Natural killer cell (primary cell): ENCODE results near the gene RDH13. TPM values are rescaled to one million over a fixed set of nuclear protein-coding genes. Genes with fewer than 3 reads are reported as not detected.

Experiments used
- ATAC-seq, 3 donors: fragments of 150-1000 bp in 2 of 3; fragments of 200-7000 bp in 1 of 3; cut with Tn5 transposase; 1 replicate in 1 of 3; 2 replicates in 2 of 3; pipeline ENCODE4 v1.10.0; 2021; ENCODE audit warnings: mild to moderate bottlenecking in 2 of 3, moderate library complexity in 2 of 3
- DNase-seq, 2 donors: peaks; one replicate each; pipeline versions ENCODE4 v3.0.0 to v3.0.0-alpha.2; 2013 to 2021; ENCODE audit warnings: mixed read lengths in 1 of 2
- H3K27ac ChIP-seq: one replicate; pipeline ENCODE4 v1.5.1; 2013; ENCODE audit warnings: mild to moderate bottlenecking, low read length
- H3K27me3 ChIP-seq: one replicate; pipeline ENCODE4 v1.6.1; 2013; ENCODE audit warnings: low read length; ENCODE audit not compliant: control insufficient read depth, insufficient read depth
- H3K36me3 ChIP-seq: one replicate; pipeline ENCODE4 v1.6.1; 2013; ENCODE audit warnings: low read length; ENCODE audit not compliant: control insufficient read depth, insufficient read depth
- H3K4me1 ChIP-seq: one replicate; pipeline ENCODE4 v1.6.1; 2013; ENCODE audit warnings: low read length; ENCODE audit not compliant: control insufficient read depth, insufficient read depth
- H3K4me3 ChIP-seq: one replicate; pipeline ENCODE4 v1.5.1; 2013; ENCODE audit warnings: low read length
- H3K9me3 ChIP-seq: one replicate; pipeline ENCODE4 v1.6.1; 2013; ENCODE audit warnings: low read length; ENCODE audit not compliant: control insufficient read depth, insufficient read depth
- H3K27ac Mint-ChIP-seq, 2 donors: one replicate each; pipeline ENCODE4 v1.8.0; 2022; ENCODE audit warnings: mild to moderate bottlenecking in 2 of 2, mixed read lengths in 2 of 2, moderate library complexity in 1 of 2
- H3K27me3 Mint-ChIP-seq, 2 donors: one replicate each; pipeline ENCODE4 v1.8.0; 2022; ENCODE audit warnings: low read depth in 2 of 2, mixed read lengths in 2 of 2
- H3K36me3 Mint-ChIP-seq: one replicate; pipeline ENCODE4 v1.8.0; 2022; ENCODE audit warnings: mixed read lengths
- H3K4me1 Mint-ChIP-seq, 2 donors: one replicate each; pipeline ENCODE4 v1.8.0; 2022; ENCODE audit warnings: mixed read lengths in 2 of 2
- H3K4me3 Mint-ChIP-seq: one replicate; pipeline ENCODE4 v1.8.0; 2022; ENCODE audit warnings: mild to moderate bottlenecking, moderate library complexity, mixed read lengths
- H3K9me3 Mint-ChIP-seq, 2 donors: one replicate each; pipeline ENCODE4 v1.8.0; 2022; ENCODE audit warnings: mixed read lengths in 2 of 2
- CTCF ChIP-seq: fragments of 200-600 bp; IDR thresholded peaks from one replicate; pipeline ENCODE4 v1.8.0; 2022; ENCODE audit warnings: antibody characterized with exemption
- WGBS: methylation state at CpG from one replicate; pipeline ENCODE4 v1.1.7; 2013; ENCODE audit warnings: missing lambda C conversion rate; ENCODE audit not compliant: insufficient coverage; 5-methylcytosine and 5-hydroxymethylcytosine counted together
- intact Hi-C: fragments of 100-400 bp; cut with micrococcal nuclease; formaldehyde crosslinking; loops from one replicate; pipeline ENCODE4 v1.14.2; 2022
- total RNA-seq, 4 donors: library from RNA; stranded (reverse); fragments of 120-200 nt in 1 of 4; gene quantifications; one replicate each; pipeline versions ENCODE4 v1.2.3 to v1.2.4, GENCODE V29; 2013 to 2022

RDH13 gene
- total RNA-seq, 3 donors from 2014 or later (not counting 1 experiment from before 2014, with no cell fraction given) = 18.2 to 25.3 (median 19.3) TPM

GRCh38 chr19:55058781-55059610, 4.0 kb downstream of the RDH13 start:
- intact Hi-C loops = loop anchor here (5.0 kb wide), 1 partner anchor 52 kb away; no protein-coding TSS in a partner anchor
- ATAC-seq (no peak), DNase-seq (no peak)
- H3K9me3 ChIP-seq = no peaks in the 10 kb centered on the region
- H3K36me3 ChIP-seq = peaks cover 24% of the 10 kb centered on the region
- peaks cover 4 to 17% of the 10 kb centered on the region in 2 donors for H3K4me1 Mint-ChIP-seq
- no peak for TF ChIP-seq CTCF
- H3K9me3 Mint-ChIP-seq = no peaks in the 10 kb centered on the region
- no peaks in the 10 kb centered on the region for H3K27me3 ChIP-seq
- no peaks in the 10 kb centered on the region for H3K27me3 Mint-ChIP-seq
- no peak overlapping the region for H3K4me3 ChIP-seq
- WGBS = 95% methylated on average over 23 of the region's 23 CpGs
- H3K4me1 ChIP-seq = peaks cover 20% of the 10 kb centered on the region
- no peak overlapping the region for H3K4me3 Mint-ChIP-seq
- H3K27ac ChIP-seq = no peak overlapping the region
- no peaks in the 10 kb centered on the region for H3K36me3 Mint-ChIP-seq
- H3K27ac Mint-ChIP-seq = no peak overlapping the region

- no peaks in the 10 kb centered on the region for H3K27me3 Mint-ChIP-seq
- H3K36me3 ChIP-seq = peaks cover 33% of the 10 kb centered on the region
- H3K4me1 Mint-ChIP-seq = peaks cover 4 to 8% of the 10 kb centered on the region in 2 donors
- no peaks in the 10 kb centered on the region for H3K9me3 Mint-ChIP-seq
- no peak for DNase-seq
- intact Hi-C loops = loop anchor here (5.0 kb wide), 1 partner anchor 50 kb away; no protein-coding TSS in a partner anchor
- H3K27ac ChIP-seq = no peak overlapping the region
- no peaks in the 10 kb centered on the region for H3K9me3 ChIP-seq
- no peak overlapping the region for H3K4me3 ChIP-seq
- H3K36me3 Mint-ChIP-seq = no peaks in the 10 kb centered on the region
- no peak overlapping the region for H3K4me3 Mint-ChIP-seq
- no peak for ATAC-seq
- WGBS = 98% methylated on average over 6 of the region's 9 CpGs
- peaks cover 6% of the 10 kb centered on the region for H3K4me1 ChIP-seq
- TF ChIP-seq CTCF = no peak
- no peak overlapping the region for H3K27ac Mint-ChIP-seq
- no peaks in the 10 kb centered on the region for H3K27me3 ChIP-seq
Measured at GRCh38 chr19:55056827-55057226, 6.1 kb downstream of the RDH13 start.

GRCh38 chr19:55053735-55054134, 9.2 kb downstream of the RDH13 start:
- 96% methylated on average over 7 of the region's 7 CpGs for WGBS
- H3K27ac Mint-ChIP-seq = no peak overlapping the region
- no peak for TF ChIP-seq CTCF
- Histone ChIP-seq H3K27ac (no peak overlapping the region), H3K27me3 (no peaks in the 10 kb centered on the region), H3K36me3 (peaks cover 44% of the 10 kb centered on the region), H3K4me1 (no peaks in the 10 kb centered on the region), H3K4me3 (no peak overlapping the region), H3K9me3 (no peaks in the 10 kb centered on the region)
- DNase-seq (no peak), ATAC-seq (peak in 1 of 3 donors; percentile 17)
- no peak overlapping the region for H3K4me3 Mint-ChIP-seq
- H3K27me3 Mint-ChIP-seq = no peaks in the 10 kb centered on the region
- H3K4me1 Mint-ChIP-seq = no peaks in the 10 kb centered on the region
- no peaks in the 10 kb centered on the region for H3K36me3 Mint-ChIP-seq
- no peaks in the 10 kb centered on the region for H3K9me3 Mint-ChIP-seq
- intact Hi-C loops = no loop called here
